Measurements from ENCODE around the gene CD48.

DNA sequence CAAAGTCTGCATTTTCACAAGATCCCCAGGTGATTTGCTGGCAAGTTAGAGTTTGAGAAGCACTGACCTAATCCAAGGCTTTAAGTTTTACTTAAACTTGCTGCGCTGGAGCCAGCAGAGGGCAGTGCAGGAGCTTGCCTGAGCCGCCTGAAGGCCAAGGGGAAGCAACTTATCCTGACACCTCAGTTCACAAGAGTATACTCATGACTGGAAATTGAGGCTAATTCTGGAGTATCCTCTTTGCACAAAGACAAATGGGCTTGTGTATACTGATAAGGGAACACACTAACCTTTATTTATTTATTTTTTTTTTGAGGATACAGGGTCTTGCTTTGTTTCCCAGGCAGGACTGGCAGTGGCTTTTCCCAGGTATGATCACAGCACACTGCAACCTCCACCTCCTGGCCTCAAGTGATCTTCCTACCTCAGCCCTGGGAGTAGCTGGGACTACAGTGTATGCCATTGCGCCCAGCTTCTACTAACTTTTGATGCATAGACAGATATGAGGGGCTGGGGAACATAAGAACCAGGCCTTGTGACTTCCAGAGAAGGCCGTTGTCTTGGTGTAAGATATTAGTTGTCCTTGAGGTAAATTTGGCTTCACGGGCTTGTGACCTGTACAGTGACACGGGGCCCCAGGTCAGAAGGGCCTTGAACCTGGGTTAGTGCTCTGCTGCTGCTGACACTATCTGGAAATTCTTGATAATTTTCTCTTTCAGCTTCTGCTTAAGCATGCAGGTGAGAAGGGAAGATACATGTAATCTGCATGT, 35.8 kb downstream of the CD48 start:
- TF ChIP-seq, protein P1, sequence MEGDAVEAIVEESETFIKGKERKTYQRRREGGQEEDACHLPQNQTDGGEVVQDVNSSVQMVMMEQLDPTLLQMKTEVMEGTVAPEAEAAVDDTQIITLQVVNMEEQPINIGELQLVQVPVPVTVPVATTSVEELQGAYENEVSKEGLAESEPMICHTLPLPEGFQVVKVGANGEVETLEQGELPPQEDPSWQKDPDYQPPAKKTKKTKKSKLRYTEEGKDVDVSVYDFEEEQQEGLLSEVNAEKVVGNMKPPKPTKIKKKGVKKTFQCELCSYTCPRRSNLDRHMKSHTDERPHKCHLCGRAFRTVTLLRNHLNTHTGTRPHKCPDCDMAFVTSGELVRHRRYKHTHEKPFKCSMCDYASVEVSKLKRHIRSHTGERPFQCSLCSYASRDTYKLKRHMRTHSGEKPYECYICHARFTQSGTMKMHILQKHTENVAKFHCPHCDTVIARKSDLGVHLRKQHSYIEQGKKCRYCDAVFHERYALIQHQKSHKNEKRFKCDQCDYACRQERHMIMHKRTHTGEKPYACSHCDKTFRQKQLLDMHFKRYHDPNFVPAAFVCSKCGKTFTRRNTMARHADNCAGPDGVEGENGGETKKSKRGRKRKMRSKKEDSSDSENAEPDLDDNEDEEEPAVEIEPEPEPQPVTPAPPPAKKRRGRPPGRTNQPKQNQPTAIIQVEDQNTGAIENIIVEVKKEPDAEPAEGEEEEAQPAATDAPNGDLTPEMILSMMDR (IDR thresholded peaks at IDR 0.05): peak; percentile 86
- no peak for TF ChIP-seq EZH2 (IDR thresholded peaks at IDR 0.05; ENCODE audit: borderline replicate concordance, insufficient read depth, low read depth, low read length, poor library complexity, severe bottlenecking)
